22Rv1 (cell line): ENCODE measurements around the gene BATF3.

ENCODE experiments used
- CTCF ChIP-seq: fragments of 450-650 bp; IDR thresholded peaks from 2 replicates; pipeline ENCODE4 v1.5.1; 2017; ENCODE audit warnings: mild to moderate bottlenecking
- ZFX ChIP-seq: fragments of 450-650 bp; IDR thresholded peaks from 2 replicates; pipeline ENCODE4 v1.6.1; 2017; ENCODE audit warnings: antibody characterized with exemption, borderline replicate concordance

GRCh38 chr1:212698467-212699103 is 1.1 kb downstream of the BATF3 start:
- TF ChIP-seq CTCF (no peak), ZFX (no peak)
